Type B pancreatic cell (in vitro differentiated cells): ENCODE measurements around the gene SLC36A1. TPM values are rescaled to one million over a fixed set of nuclear protein-coding genes. Genes with fewer than 3 reads are reported as not detected.
"Not testable (repeated sequence)": the region's sequence is repeated elsewhere in the genome, so short reads cannot be mapped to it uniquely, and the experiment has no call there.

Experiments used
- DNase-seq: peaks from one replicate; pipeline ENCODE4 v3.0.0; 2021; ENCODE audit warnings: mixed read lengths; ENCODE audit not compliant: unreplicated experiment; ENCODE audit errors: extremely low spot score
- H3K27ac Mint-ChIP-seq: 2 replicates; pipeline ENCODE4 v1.8.0; 2021; ENCODE audit warnings: mild to moderate bottlenecking, mixed read lengths
- H3K27me3 Mint-ChIP-seq: 2 replicates; pipeline ENCODE4 v1.8.0; 2021; ENCODE audit warnings: mixed read lengths
- H3K36me3 Mint-ChIP-seq: 2 replicates; pipeline ENCODE4 v1.8.0; 2021; ENCODE audit warnings: mixed read lengths
- H3K4me1 Mint-ChIP-seq: one replicate; pipeline ENCODE4 v1.8.0; 2021; ENCODE audit warnings: mixed read lengths; ENCODE audit not compliant: unreplicated experiment
- H3K4me3 Mint-ChIP-seq: 2 replicates; pipeline ENCODE4 v1.8.0; 2021; ENCODE audit warnings: mild to moderate bottlenecking, mixed read lengths
- H3K9me3 Mint-ChIP-seq: 2 replicates; pipeline ENCODE4 v1.8.0; 2021; ENCODE audit warnings: mixed read lengths
- CTCF ChIP-seq: fragments of 200-600 bp; sonication (generic); conservative IDR thresholded peaks from 2 replicates; pipeline ENCODE4 v1.5.0; 2021; ENCODE audit warnings: antibody characterized with exemption, mild to moderate bottlenecking
- total RNA-seq: library from RNA; stranded (reverse); gene quantifications from 2 replicates; pipeline ENCODE4 v1.2.1, GENCODE V29; 2021; ENCODE audit warnings: low replicate concordance

SLC36A1 gene
- total RNA-seq, 1 donor from 2014 or later = 15.5 TPM

GRCh38 chr5:151414536-151414935 lies 32.9 kb upstream of the SLC36A1 start:
- no peak for DNase-seq
- H3K9me3 Mint-ChIP-seq = peaks cover 8% of the 10 kb centered on the region
- H3K27ac Mint-ChIP-seq = no peak overlapping the region
- H3K4me3 Mint-ChIP-seq = no peak overlapping the region
- H3K4me1 Mint-ChIP-seq = no peaks in the 10 kb centered on the region
- peaks cover 20% of the 10 kb centered on the region for H3K27me3 Mint-ChIP-seq
- H3K36me3 Mint-ChIP-seq = no peaks in the 10 kb centered on the region
- TF ChIP-seq CTCF = no peak

- Mint-ChIP-seq H3K4me3 (no peak overlapping the region), H3K4me1 (no peaks in the 10 kb centered on the region), H3K27me3 (peaks cover 16% of the 10 kb centered on the region), H3K9me3 (peaks cover 8% of the 10 kb centered on the region), H3K27ac (no peak overlapping the region), H3K36me3 (no peaks in the 10 kb centered on the region)
- no peak for TF ChIP-seq CTCF
- no peak for DNase-seq
Observed at GRCh38 chr5:151417712-151418111, 29.7 kb upstream of the SLC36A1 start.

GRCh38 chr5:151420127-151420526 lies 27.3 kb upstream of the SLC36A1 start:
- Mint-ChIP-seq H3K27me3 (peaks cover 21% of the 10 kb centered on the region), H3K4me1 (no peaks in the 10 kb centered on the region), H3K4me3 (no peak overlapping the region), H3K9me3 (peaks cover 8% of the 10 kb centered on the region), H3K27ac (no peak overlapping the region), H3K36me3 (no peaks in the 10 kb centered on the region)
- no peak for DNase-seq
- no peak for TF ChIP-seq CTCF

GRCh38 chr5:151424892-151425523 lies 22.4 kb upstream of the SLC36A1 start:
- no peaks in the 10 kb centered on the region for H3K4me1 Mint-ChIP-seq
- TF ChIP-seq CTCF = no peak
- no peaks in the 10 kb centered on the region for H3K36me3 Mint-ChIP-seq
- no peak for DNase-seq
- H3K9me3 Mint-ChIP-seq = no peaks in the 10 kb centered on the region
- H3K4me3 Mint-ChIP-seq = no peak overlapping the region
- H3K27ac Mint-ChIP-seq = no peak overlapping the region
- H3K27me3 Mint-ChIP-seq = peaks cover 19% of the 10 kb centered on the region

GRCh38 chr5:151426347-151426746 lies 21.1 kb upstream of the SLC36A1 start:
- not testable (repeated sequence) for H3K27ac Mint-ChIP-seq

GRCh38 chr5:151427258-151427657 lies 20.1 kb upstream of the SLC36A1 start:
- H3K4me3 Mint-ChIP-seq = no peak overlapping the region
- no peak overlapping the region for H3K27ac Mint-ChIP-seq
- DNase-seq = no peak
- H3K36me3 Mint-ChIP-seq = no peaks in the 10 kb centered on the region
- no peaks in the 10 kb centered on the region for H3K4me1 Mint-ChIP-seq
- H3K9me3 Mint-ChIP-seq = no peaks in the 10 kb centered on the region
- peaks cover 14% of the 10 kb centered on the region for H3K27me3 Mint-ChIP-seq
- no peak for TF ChIP-seq CTCF

More at GRCh38 chr5:151426347-151426746, 21.1 kb upstream of the SLC36A1 start:
- H3K36me3 Mint-ChIP-seq, H3K9me3 Mint-ChIP-seq, H3K4me3 Mint-ChIP-seq, DNase-seq, H3K4me1 Mint-ChIP-seq: not testable (repeated sequence)
- peaks cover 19% of the 10 kb centered on the region for H3K27me3 Mint-ChIP-seq
